ENCODE data around the gene POLR3GL. TPM values are rescaled to one million over a fixed set of nuclear protein-coding genes. Genes with fewer than 3 reads are reported as not detected.

Gene POLR3GL
- total RNA-seq, 1 experiment from 2014 or later, result 7.9 TPM

DNA sequence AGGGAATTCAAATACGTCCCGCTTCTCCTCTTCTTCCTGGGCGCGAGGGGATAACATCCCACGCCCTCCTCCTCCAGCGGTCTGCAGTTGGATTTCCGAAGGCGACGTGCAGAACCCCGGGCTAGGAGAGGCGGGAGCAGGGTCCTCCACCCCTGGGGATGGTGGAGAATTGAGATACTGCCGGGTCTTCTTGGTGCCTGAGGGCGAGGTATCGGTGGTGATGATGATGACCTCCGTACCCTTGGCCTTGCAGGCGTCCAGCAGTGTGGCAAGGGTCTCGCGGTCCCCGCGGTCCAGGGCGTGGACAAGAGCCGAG, 3.4 kb upstream of the POLR3GL start:
- Histone ChIP-seq H2BK20ac (ENCODE audit: low read depth, low read length, poor library complexity, severe bottlenecking) (no peak overlapping the region), H3K23ac (ENCODE audit: insufficient read length, low read depth, low read length) (no peak overlapping the region), H2BK15ac (ENCODE audit: low read depth, low read length) (no peak overlapping the region), H2BK12ac (ENCODE audit: insufficient read length, low read depth, low read length) (no peak overlapping the region), H4K20me1 (ENCODE audit: control insufficient read depth, insufficient read depth, insufficient read length) (no peaks in the 10 kb centered on the region), H4K91ac (ENCODE audit: insufficient read length, low read depth, low read length) (no peak overlapping the region), H3K4ac (ENCODE audit: low read depth, low read length) (no peak overlapping the region), H3K9me3 (ENCODE audit: control insufficient read depth, low read depth, low read length) (no peaks in the 10 kb centered on the region), H3K9ac (ENCODE audit: extremely low read depth, insufficient read length, low read length) (no peak overlapping the region), H3K18ac (ENCODE audit: insufficient read length, low read depth, low read length) (no peak overlapping the region), H3K56ac (ENCODE audit: insufficient read length, low read depth, low read length) (no peak overlapping the region), H3K79me1 (ENCODE audit: insufficient read depth, low read depth, low read length, poor library complexity, severe bottlenecking) (no peaks in the 10 kb centered on the region), H3K27me3 (ENCODE audit: insufficient read depth, low read length) (peaks cover 42% of the 10 kb centered on the region), H3K4me1 (ENCODE audit: insufficient read depth, low read length) (peaks cover 2% of the 10 kb centered on the region; the same call in 1 of the 2 replicates), H2BK5ac (ENCODE audit: insufficient read length, low read length) (no peak overlapping the region), H3K23me2 (ENCODE audit: insufficient read length, low read depth, low read length, poor library complexity, severe bottlenecking) (peaks cover 31% of the 10 kb centered on the region), H2BK120ac (ENCODE audit: low read depth, low read length, poor library complexity, severe bottlenecking) (no peak overlapping the region), H2AK5ac (ENCODE audit: insufficient read length, low read length) (no peak overlapping the region), H4K8ac (replicated peaks; ENCODE audit: insufficient read length, low read depth, low read length) (no peak overlapping the region), H3K14ac (ENCODE audit: insufficient read depth, low read length) (no peak overlapping the region), H3K79me2 (ENCODE audit: insufficient read depth, low read length) (no peaks in the 10 kb centered on the region), H2AFZ (ENCODE audit: low read length) (no peak overlapping the region), H3K27ac (ENCODE audit: insufficient read length, low read depth, low read length) (no peak overlapping the region), H3K4me2 (ENCODE audit: insufficient read depth, insufficient read length, low read length) (peak overlapping the region; percentile 75), H4K5ac (ENCODE audit: insufficient read length, low read depth, low read length) (no peak overlapping the region), H3T11ph (ENCODE audit: low read length) (no peak overlapping the region)
- DNase-seq, result no peak
- TF ChIP-seq, protein P1, sequence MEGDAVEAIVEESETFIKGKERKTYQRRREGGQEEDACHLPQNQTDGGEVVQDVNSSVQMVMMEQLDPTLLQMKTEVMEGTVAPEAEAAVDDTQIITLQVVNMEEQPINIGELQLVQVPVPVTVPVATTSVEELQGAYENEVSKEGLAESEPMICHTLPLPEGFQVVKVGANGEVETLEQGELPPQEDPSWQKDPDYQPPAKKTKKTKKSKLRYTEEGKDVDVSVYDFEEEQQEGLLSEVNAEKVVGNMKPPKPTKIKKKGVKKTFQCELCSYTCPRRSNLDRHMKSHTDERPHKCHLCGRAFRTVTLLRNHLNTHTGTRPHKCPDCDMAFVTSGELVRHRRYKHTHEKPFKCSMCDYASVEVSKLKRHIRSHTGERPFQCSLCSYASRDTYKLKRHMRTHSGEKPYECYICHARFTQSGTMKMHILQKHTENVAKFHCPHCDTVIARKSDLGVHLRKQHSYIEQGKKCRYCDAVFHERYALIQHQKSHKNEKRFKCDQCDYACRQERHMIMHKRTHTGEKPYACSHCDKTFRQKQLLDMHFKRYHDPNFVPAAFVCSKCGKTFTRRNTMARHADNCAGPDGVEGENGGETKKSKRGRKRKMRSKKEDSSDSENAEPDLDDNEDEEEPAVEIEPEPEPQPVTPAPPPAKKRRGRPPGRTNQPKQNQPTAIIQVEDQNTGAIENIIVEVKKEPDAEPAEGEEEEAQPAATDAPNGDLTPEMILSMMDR (conservative IDR thresholded peaks at IDR 0.05), result no peak
- no peaks in the 10 kb centered on the region; a peak in 1 of 7 replicates for H3K36me3 Mint-ChIP-seq (ENCODE audit: insufficient read depth in 1 of 3, low read depth in 3 of 3)
- no CpG with 5 or more reads among the region's 22 CpGs for WGBS (ENCODE audit: extremely low coverage, insufficient read length, low lambda C conversion rate)
- H3K27ac Mint-ChIP-seq, result peak overlapping the region in 1 of 3 experiments; percentile 94; a peak in 2 of 7 replicates
- peaks cover 42 to 50% of the 10 kb centered on the region in 2 experiments for H3K4me1 Mint-ChIP-seq
- no peaks in the 10 kb centered on the region for H3K9me3 Mint-ChIP-seq
- peaks cover 74% of the 10 kb centered on the region for H3K27me3 Mint-ChIP-seq (ENCODE audit: low read depth)
- peak overlapping the region; percentile 87 to 95 for H3K4me3 Mint-ChIP-seq

All from H9 (cell line).